Loucy (cell line): ENCODE results near the gene PIKFYVE.

Experiments
- EZH2phosphoT487 ChIP-seq: fragments of 200-600 bp; IDR thresholded peaks from 2 replicates; pipeline ENCODE4 v1.6.1; 2018; ENCODE audit warnings: antibody characterized with exemption, mild to moderate bottlenecking, moderate library complexity, borderline replicate concordance
- TF ChIP-seq, protein P1 (sequence below): fragments of 200-600 bp; sonication (generic); conservative IDR thresholded peaks from 2 replicates; pipeline ENCODE4 v1.5.1; 2014; ENCODE audit warnings: mild to moderate bottlenecking, antibody characterized with exemption, low read length

DNA sequence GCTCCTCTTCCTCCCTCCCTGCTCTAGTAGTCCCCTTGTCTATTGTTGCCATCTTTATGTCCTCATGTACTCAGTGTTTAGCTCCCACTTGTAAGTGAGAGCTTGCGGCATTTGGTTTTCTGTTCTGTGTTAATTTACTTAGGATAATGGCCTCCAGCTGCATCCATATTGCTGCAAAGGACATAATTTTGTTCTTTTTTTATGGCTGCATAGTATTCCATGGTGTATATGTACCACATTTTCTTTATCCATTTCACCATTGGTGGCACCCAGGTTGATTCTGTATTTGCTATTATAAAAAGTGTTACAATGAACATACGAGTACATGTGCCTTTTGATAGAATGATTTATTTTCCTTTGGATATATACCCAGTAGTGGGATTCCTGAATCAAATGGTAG, 12.5 kb downstream of the PIKFYVE start:
- TF ChIP-seq, protein P1, sequence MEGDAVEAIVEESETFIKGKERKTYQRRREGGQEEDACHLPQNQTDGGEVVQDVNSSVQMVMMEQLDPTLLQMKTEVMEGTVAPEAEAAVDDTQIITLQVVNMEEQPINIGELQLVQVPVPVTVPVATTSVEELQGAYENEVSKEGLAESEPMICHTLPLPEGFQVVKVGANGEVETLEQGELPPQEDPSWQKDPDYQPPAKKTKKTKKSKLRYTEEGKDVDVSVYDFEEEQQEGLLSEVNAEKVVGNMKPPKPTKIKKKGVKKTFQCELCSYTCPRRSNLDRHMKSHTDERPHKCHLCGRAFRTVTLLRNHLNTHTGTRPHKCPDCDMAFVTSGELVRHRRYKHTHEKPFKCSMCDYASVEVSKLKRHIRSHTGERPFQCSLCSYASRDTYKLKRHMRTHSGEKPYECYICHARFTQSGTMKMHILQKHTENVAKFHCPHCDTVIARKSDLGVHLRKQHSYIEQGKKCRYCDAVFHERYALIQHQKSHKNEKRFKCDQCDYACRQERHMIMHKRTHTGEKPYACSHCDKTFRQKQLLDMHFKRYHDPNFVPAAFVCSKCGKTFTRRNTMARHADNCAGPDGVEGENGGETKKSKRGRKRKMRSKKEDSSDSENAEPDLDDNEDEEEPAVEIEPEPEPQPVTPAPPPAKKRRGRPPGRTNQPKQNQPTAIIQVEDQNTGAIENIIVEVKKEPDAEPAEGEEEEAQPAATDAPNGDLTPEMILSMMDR: no peak
- TF ChIP-seq EZH2phosphoT487: no peak
